ENCODE measurements around the gene PHLDB2. TPM values are rescaled to one million over a fixed set of nuclear protein-coding genes. Genes with fewer than 3 reads are reported as not detected.

The PHLDB2 gene
- total RNA-seq, 1 donor: 14.1 TPM

DNA sequence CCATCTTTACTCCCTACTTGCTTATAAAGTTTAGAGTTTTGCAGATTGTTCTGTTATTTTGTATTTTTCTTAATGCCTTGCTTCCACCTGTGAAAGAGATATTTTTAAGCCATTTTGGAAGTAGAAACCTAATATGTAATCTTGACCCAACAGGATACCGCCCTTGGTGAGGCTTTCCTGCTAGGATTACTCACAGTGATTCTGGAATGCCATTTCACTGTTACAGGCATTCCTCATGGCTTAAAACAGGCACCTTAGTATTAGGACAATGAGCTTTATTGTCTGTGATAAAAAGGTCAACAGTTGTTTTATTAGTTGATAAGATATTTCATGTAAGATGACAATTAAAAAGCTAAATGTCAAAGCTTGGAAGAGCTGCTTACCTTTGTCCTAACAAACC lies 58.2 kb downstream of the PHLDB2 start:
- Histone ChIP-seq H3K27me3 (ENCODE audit: insufficient read depth, low read length) (no peaks in the 10 kb centered on the region), H3K4me1 (ENCODE audit: insufficient read depth, low read length) (no peaks in the 10 kb centered on the region), H3K4me3 (ENCODE audit: low read length) (no peak overlapping the region), H3K9me3 (ENCODE audit: low read depth, low read length) (no peaks in the 10 kb centered on the region)

DNA sequence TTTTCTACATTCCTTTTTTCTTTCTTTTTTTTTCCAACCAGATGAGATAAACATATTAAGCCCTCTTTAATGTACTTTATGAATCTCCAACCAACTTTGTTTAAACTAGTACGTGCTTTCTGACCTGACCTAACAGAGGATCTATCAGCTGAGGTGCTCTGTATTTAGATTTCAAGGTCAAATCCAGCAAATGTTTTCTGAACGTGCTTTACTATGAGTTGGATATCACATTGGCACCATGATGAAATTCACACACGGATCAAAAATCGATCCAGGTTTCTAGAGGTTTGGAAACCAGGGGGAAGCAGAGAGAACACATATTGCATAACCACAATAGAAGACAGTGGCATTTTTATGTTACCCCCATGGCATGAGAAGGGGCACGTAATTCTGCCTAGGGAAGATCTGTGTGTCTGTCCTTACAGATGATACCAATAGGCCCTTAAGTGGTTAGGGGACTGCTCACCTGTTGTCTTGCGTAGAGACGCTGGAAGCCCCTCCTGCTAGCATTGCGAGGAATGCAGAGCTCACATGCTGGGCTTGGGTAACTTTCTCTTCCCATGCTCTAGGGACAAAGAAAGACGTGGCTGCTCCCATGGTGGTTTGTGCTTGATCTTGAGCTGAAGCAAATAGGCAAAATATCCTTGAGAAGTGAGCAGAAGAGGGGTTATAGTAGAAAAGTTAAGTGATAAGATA lies 60.5 kb downstream of the PHLDB2 start:
- H3K4me1 ChIP-seq (ENCODE audit: insufficient read depth, low read length): no peaks in the 10 kb centered on the region
- H3K4me3 ChIP-seq (ENCODE audit: low read length): no peak overlapping the region
- H3K27me3 ChIP-seq (ENCODE audit: insufficient read depth, low read length): no peaks in the 10 kb centered on the region
- H3K9me3 ChIP-seq (ENCODE audit: low read depth, low read length): no peaks in the 10 kb centered on the region

DNA sequence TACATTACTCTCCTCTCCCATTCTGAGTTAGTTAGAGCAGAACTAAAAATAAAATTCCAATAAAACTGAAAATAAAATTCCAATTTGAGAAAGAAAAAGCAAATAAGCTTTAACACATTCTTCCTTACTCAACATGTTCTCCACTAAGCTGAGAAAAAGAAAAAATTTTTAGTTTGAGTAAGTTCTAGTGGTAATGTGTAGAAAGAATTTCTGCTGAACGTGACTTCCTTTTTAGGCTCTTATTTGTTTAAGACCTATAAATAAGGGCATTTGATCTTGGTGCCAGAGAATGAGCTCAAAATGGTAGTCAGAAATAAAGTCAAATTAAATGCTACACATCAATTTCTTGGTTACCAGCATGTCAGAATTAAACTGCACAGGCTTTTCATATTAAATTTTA lies 62.1 kb downstream of the PHLDB2 start:
- H3K4me3 ChIP-seq (ENCODE audit: low read length): no peak overlapping the region
- H3K9me3 ChIP-seq (ENCODE audit: low read depth, low read length): no peaks in the 10 kb centered on the region
- H3K27me3 ChIP-seq (ENCODE audit: insufficient read depth, low read length): no peaks in the 10 kb centered on the region
- H3K4me1 ChIP-seq (ENCODE audit: insufficient read depth, low read length): no peaks in the 10 kb centered on the region

DNA sequence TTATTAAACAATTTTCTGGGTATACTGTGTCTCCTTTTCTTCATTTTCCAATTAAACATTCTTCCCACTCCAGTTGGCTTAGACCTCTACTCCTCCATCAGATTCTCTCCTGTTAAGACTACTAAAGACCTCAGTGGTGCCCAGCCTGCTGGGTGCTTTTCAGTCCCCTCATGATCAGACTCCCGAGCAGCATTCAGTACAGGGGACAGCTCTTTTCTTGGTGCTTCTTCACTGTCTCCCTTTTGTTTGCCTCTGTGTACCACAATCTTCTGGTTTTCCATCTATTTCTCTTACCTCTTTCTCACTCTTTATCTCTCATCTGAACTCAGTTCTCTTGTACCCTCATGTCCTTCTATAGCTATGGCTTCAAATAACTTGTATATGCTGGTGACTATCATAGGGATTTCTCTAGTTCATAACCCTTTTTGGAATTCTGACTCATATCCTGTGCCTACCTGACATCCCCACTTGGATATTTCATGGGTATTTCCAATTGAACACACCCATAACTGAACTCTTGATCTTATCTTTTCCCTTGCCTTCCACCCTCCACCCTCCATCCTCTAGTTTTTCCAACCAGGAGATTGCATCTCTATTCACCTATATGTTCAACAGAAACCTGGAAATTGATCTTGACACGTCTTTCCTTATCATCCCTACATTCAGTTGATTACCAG lies 64.2 kb downstream of the PHLDB2 start:
- no peaks in the 10 kb centered on the region for H3K4me1 ChIP-seq (ENCODE audit: insufficient read depth, low read length)
- H3K27me3 ChIP-seq (ENCODE audit: insufficient read depth, low read length): no peaks in the 10 kb centered on the region
- H3K4me3 ChIP-seq (ENCODE audit: low read length): no peak overlapping the region
- H3K9me3 ChIP-seq (ENCODE audit: low read depth, low read length): no peaks in the 10 kb centered on the region

DNA sequence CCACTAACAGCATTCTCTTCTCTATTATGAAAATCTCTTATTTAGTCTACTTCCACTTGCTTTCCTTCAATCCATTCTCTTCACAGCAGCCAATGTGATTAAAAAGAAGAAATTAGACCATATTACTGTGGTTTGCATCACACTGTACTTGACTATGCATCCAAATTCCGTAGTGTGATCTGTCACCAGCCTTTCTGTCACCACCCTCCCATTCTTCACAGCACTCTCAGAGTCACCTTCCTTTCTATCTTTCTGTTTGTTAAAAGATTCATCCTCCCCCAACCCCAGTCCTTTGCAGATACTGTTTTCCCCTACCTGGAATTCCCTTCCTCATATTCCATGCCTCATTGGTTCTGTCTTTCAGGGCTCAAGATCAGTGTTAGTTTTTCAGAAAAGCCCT lies 64.7 kb downstream of the PHLDB2 start:
- Histone ChIP-seq H3K27me3 (ENCODE audit: insufficient read depth, low read length) (no peaks in the 10 kb centered on the region), H3K4me1 (ENCODE audit: insufficient read depth, low read length) (no peaks in the 10 kb centered on the region), H3K9me3 (ENCODE audit: low read depth, low read length) (no peaks in the 10 kb centered on the region), H3K4me3 (ENCODE audit: low read length) (no peak overlapping the region)

DNA sequence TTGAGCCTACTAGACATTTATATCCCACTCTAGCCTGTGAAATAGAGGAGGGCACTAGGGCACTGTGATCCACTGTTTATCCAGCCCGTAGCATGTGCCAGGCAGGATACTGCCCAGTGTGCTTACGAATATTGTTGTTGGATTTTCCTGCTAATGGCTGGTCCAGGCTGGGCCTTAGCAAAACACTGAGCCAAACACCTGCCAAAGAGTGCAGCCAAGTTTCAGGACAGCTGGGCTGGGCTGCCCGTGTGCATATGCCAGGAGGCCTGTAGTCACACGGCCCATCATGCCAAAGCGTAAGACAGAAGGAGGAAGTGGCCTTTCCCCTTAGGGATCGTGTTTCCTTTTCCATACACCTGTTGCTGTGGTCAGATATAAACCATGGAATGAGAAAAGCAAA lies 65.2 kb downstream of the PHLDB2 start:
- Histone ChIP-seq H3K4me3 (ENCODE audit: low read length) (no peak overlapping the region), H3K9me3 (ENCODE audit: low read depth, low read length) (no peaks in the 10 kb centered on the region), H3K27me3 (ENCODE audit: insufficient read depth, low read length) (no peaks in the 10 kb centered on the region), H3K4me1 (ENCODE audit: insufficient read depth, low read length) (no peaks in the 10 kb centered on the region)

DNA sequence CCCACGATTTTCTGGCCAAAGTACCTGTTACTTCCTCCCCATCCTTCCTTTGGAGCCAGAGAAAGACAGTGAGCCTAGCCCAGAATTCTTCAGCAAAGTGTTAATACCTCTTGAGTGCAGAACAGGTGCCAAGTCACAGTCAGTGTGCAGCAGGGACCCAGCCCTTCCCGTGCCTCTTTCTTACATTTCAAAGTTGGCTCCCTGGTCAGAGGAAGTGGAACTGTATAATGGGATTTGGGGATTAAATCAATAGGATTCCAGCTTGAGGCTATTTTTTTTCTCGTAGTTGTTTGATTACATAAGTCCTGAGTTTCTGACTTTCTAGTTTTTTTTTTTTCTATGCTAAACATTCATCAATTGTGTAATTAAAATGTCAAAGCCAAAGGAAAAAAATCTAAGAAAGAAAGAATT lies 67.2 kb downstream of the PHLDB2 start:
- H3K4me1 ChIP-seq (ENCODE audit: insufficient read depth, low read length): no peaks in the 10 kb centered on the region
- H3K27me3 ChIP-seq (ENCODE audit: insufficient read depth, low read length): no peaks in the 10 kb centered on the region
- no peaks in the 10 kb centered on the region for H3K9me3 ChIP-seq (ENCODE audit: low read depth, low read length)
- no peak overlapping the region for H3K4me3 ChIP-seq (ENCODE audit: low read length)

DNA sequence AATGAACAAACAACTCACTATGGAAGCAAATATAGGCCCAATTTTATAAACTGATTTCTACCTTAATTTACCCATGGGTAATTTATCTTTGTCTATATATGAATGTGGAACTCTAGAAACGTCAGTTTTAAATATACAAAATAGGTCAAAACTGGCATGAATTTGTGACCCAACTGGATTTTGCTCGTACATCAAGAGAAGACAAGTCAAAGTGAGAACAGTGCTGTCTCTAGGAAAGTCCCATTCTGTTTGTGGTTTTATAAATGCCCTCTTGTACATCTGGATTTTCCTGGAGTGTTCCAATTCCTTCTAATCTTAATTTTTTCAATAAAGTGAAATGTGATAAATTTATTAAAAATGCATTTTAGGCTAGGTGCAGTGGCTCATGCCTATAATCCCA lies 69.5 kb downstream of the PHLDB2 start:
- H3K9me3 ChIP-seq (ENCODE audit: low read depth, low read length): no peaks in the 10 kb centered on the region
- H3K27me3 ChIP-seq (ENCODE audit: insufficient read depth, low read length): no peaks in the 10 kb centered on the region
- no peak overlapping the region for H3K4me3 ChIP-seq (ENCODE audit: low read length)
- no peaks in the 10 kb centered on the region for H3K4me1 ChIP-seq (ENCODE audit: insufficient read depth, low read length)

DNA sequence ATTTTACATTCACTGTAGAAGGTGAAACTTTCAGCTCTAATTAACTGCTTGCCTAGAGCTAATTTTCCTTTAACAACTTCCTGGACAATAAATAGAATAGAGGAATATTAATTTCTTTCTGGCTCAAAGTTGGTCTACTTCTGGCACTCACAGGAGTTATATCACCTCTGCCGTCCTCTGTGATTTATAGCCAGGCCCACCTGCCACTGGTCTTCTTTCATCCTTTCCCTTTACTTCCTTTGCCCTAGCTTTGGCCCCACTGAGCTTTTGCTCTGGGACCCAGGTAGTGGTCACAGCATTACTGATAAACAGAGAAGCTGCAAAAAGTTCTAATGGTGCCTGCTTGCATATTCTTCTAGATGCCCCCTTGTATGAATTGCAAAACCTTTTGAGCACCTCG lies 70.4 kb downstream of the PHLDB2 start:
- H3K27me3 ChIP-seq (ENCODE audit: insufficient read depth, low read length): no peaks in the 10 kb centered on the region
- no peaks in the 10 kb centered on the region for H3K4me1 ChIP-seq (ENCODE audit: insufficient read depth, low read length)
- no peaks in the 10 kb centered on the region for H3K9me3 ChIP-seq (ENCODE audit: low read depth, low read length)
- no peak overlapping the region for H3K4me3 ChIP-seq (ENCODE audit: low read length)

DNA sequence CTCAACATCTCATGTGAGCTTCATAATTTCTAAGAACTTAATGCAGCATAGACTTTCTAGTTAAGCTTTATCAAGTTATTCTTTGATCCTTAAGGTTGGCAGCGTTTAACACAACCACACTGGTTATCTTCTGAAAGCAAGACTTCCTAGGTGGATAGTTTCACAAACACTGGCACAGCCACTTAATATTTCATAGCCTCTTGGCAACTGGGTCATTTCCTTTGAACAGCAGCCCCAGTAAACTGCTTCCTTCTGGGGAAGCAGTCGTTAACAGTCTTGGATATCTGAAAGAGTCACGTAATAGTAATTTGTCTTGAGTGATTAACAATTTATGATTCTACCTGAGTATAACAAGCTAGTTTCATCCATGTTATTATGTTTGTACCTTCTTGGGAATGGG lies 73.9 kb downstream of the PHLDB2 start:
- Histone ChIP-seq H3K4me3 (ENCODE audit: low read length) (no peak overlapping the region), H3K4me1 (ENCODE audit: insufficient read depth, low read length) (no peaks in the 10 kb centered on the region), H3K27me3 (ENCODE audit: insufficient read depth, low read length) (no peaks in the 10 kb centered on the region), H3K9me3 (ENCODE audit: low read depth, low read length) (no peaks in the 10 kb centered on the region)

DNA sequence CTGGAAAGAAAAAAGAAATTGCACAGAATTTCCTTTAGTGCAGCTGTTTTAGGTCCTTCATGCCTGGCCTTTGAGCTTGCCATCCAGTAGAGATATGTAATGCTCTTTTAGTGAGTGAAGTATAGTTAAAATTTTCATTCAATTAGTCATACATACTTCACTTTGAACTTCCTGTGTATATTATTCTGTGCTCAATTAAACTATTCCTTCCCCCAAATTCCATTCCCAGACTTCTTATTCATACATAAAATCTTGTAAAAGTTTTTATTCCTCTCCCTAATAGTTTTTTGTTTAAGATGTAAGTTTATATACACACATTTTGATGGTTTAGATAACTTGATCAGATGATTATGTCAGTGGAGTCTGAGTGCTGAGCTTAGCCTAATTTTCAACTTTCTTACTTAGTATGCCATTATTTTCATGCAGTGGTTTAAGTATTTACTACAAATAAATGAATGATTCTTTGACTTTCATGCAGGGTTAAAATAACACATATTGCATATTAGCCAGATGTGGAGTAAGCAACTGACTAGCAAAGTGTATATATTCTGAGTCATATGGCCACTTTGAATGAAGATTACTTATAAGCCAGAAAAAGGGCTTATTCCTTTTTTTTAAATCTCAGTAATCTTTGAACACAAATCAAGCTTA lies 77.3 kb downstream of the PHLDB2 start:
- H3K4me1 ChIP-seq (ENCODE audit: insufficient read depth, low read length): no peaks in the 10 kb centered on the region
- no peaks in the 10 kb centered on the region for H3K9me3 ChIP-seq (ENCODE audit: low read depth, low read length)
- no peak overlapping the region for H3K4me3 ChIP-seq (ENCODE audit: low read length)
- no peaks in the 10 kb centered on the region for H3K27me3 ChIP-seq (ENCODE audit: insufficient read depth, low read length)

DNA sequence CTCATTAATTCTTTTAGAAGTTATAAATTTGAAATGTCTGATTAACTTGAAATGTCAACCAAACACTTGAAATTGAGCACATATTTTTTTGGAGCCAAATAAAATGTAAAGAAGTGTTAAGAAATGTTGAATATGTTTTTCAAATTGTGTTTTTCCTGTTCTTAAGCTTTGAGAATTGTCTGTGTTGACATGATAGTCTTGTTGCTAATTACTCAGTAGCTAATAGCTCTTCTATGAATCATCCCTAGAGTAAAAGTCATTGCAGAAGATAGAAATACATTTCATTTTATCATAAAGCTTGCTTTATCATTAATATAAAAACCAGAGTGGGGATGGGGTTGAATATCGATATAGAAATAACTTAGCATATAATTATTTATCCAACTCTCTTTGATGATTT lies 77.9 kb downstream of the PHLDB2 start:
- H3K27me3 ChIP-seq (ENCODE audit: insufficient read depth, low read length): no peaks in the 10 kb centered on the region
- H3K4me1 ChIP-seq (ENCODE audit: insufficient read depth, low read length): no peaks in the 10 kb centered on the region
- H3K4me3 ChIP-seq (ENCODE audit: low read length): no peak overlapping the region
- H3K9me3 ChIP-seq (ENCODE audit: low read depth, low read length): no peaks in the 10 kb centered on the region

DNA sequence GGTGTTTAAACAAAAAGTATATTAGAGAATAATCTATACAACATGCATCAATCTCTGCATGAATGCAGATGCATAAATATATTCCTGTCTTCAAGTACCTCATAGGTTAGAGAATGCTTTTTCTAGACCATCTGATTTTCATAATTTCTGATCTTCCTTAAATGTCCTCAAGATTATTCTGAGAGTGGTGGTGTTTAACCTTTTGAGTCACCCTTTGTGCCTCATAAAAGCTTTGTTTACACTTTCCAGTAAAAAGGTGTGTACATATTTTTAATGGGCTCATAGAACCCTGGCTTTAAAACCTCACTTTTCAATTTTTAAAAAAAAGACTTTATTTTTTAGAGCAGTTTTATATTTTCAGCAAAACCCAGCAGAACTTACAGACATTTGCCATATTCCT lies 78.8 kb downstream of the PHLDB2 start:
- Histone ChIP-seq H3K4me1 (ENCODE audit: insufficient read depth, low read length) (no peaks in the 10 kb centered on the region), H3K9me3 (ENCODE audit: low read depth, low read length) (no peaks in the 10 kb centered on the region), H3K4me3 (ENCODE audit: low read length) (no peak overlapping the region), H3K27me3 (ENCODE audit: insufficient read depth, low read length) (no peaks in the 10 kb centered on the region)

DNA sequence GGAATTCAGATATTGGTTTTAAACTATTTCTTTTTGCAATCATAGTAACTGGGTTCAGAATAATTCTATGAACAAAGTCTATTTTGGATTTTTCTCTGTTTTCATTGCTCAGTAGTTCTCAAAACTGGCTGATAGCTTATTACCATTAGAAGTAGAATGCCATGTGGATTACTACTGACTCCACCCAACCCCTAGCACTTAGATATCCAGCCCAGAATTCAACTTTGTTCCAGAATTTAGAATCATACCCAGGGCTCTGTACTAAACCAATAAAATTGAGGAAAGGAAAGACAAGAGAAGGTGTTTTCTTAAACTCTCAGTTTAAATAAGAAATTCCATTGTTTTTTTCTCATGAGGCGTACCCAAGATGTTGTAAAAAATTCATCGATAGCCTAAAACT lies 80.8 kb downstream of the PHLDB2 start:
- H3K9me3 ChIP-seq (ENCODE audit: low read depth, low read length): no peaks in the 10 kb centered on the region
- no peaks in the 10 kb centered on the region for H3K4me1 ChIP-seq (ENCODE audit: insufficient read depth, low read length)
- no peaks in the 10 kb centered on the region for H3K27me3 ChIP-seq (ENCODE audit: insufficient read depth, low read length)
- H3K4me3 ChIP-seq (ENCODE audit: low read length): no peak overlapping the region

DNA sequence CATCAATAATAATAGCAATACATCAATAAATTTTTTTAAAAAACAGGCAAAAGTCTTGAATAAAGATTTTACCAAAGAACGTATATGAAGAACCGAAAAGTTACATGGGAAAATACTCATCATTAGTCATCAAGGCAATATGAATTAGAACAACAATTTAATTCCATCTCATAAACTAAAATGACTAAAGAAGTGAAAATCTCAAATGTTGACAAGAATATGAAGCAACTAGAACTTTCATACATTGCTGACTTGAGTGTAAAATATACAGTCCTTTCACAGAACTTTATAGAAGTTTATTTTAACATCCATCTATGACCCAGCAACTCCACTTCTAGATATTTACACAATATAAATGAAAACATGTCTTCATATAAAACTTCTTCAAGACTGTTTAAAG lies 84.5 kb downstream of the PHLDB2 start:
- Histone ChIP-seq H3K4me1 (ENCODE audit: insufficient read depth, low read length) (no peaks in the 10 kb centered on the region), H3K27me3 (ENCODE audit: insufficient read depth, low read length) (no peaks in the 10 kb centered on the region), H3K9me3 (ENCODE audit: low read depth, low read length) (no peaks in the 10 kb centered on the region)

DNA sequence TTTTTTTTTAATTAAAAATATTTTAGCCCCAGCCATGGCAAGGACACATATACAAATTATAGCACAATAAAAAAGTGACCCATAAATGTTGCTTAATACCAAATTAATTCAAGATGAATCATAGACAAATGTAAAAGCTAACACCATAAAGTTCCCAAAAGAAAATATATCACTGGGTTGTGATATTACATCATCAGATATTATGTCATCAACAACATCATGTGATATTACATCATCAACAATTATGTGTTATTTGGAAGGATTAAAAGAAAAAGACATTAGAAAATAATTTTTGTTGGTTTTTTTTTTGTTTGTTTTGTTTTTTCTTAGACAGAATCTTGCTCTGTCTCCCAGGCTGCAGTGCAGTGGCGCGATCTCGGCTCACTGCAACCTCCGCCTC lies 85.3 kb downstream of the PHLDB2 start:
- no peaks in the 10 kb centered on the region for H3K9me3 ChIP-seq (ENCODE audit: low read depth, low read length)
- no peak overlapping the region for H3K4me3 ChIP-seq (ENCODE audit: low read length)
- no peaks in the 10 kb centered on the region for H3K4me1 ChIP-seq (ENCODE audit: insufficient read depth, low read length)
- H3K27me3 ChIP-seq (ENCODE audit: insufficient read depth, low read length): no peaks in the 10 kb centered on the region

More for the DNA sequence above, 84.5 kb downstream of the PHLDB2 start:
- no peak overlapping the region for H3K4me3 ChIP-seq (ENCODE audit: low read length)

Data from mononuclear cell (primary cell).